Endothelial cell of umbilical vein (primary cell): ENCODE results near the gene BAG5.

Source experiments
- POLR2AphosphoS5 ChIP-seq: IDR thresholded peaks from 2 replicates; pipeline ENCODE4 v1.6.1; 2012; ENCODE audit warnings: low read depth, mild to moderate bottlenecking, control low read depth, low read length, moderate library complexity; ENCODE audit not compliant: insufficient read depth
- TF ChIP-seq, protein P1 (sequence below), 2 donors: IDR thresholded peaks; 1 replicate in 1 of 2; 2 replicates in 1 of 2; pipeline ENCODE4 v1.5.1; 2011; ENCODE audit warnings: low read length in 2 of 2, mild to moderate bottlenecking in 2 of 2, moderate library complexity in 2 of 2, control low read depth in 1 of 2, inconsistent platforms in 1 of 2, low read depth in 1 of 2; ENCODE audit not compliant: insufficient read depth in 1 of 2; ENCODE audit errors: extremely low read depth in 1 of 2

- TF ChIP-seq, protein P1, sequence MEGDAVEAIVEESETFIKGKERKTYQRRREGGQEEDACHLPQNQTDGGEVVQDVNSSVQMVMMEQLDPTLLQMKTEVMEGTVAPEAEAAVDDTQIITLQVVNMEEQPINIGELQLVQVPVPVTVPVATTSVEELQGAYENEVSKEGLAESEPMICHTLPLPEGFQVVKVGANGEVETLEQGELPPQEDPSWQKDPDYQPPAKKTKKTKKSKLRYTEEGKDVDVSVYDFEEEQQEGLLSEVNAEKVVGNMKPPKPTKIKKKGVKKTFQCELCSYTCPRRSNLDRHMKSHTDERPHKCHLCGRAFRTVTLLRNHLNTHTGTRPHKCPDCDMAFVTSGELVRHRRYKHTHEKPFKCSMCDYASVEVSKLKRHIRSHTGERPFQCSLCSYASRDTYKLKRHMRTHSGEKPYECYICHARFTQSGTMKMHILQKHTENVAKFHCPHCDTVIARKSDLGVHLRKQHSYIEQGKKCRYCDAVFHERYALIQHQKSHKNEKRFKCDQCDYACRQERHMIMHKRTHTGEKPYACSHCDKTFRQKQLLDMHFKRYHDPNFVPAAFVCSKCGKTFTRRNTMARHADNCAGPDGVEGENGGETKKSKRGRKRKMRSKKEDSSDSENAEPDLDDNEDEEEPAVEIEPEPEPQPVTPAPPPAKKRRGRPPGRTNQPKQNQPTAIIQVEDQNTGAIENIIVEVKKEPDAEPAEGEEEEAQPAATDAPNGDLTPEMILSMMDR (IDR thresholded peaks at IDR 0.05; ENCODE audit: extremely low read depth in 1 of 2, insufficient read depth in 1 of 2, low read depth in 1 of 2, low read length in 2 of 2): no peak
- TF ChIP-seq POLR2AphosphoS5: no peak
Observed at GRCh38 chr14:103568952-103569351, 6.5 kb upstream of the BAG5 start.
